T47D (cell line): ENCODE measurements around the gene TMEM178B.

Experiments used
- DNase-seq, 2 experiments: peaks; one replicate each; pipeline versions ENCODE4 v3.0.0 to v3.0.0-alpha.2; 2011 to 2012; ENCODE audit warnings: low read depth in 1 of 2, low spot score in 1 of 2
- JUND ChIP-seq: IDR thresholded peaks from 2 replicates; pipeline ENCODE4 v1.6.1; 2012; ENCODE audit warnings: low read depth
- in situ Hi-C: cut with HindIII; loops from 2 replicates; pipeline ENCODE4 v1.10.0; 2016; ENCODE audit warnings: low sequenced_read_pairs, low pct_unique_long_range_greater_than_20kb

The TMEM178B gene

GRCh38 chr7:141406347-141406746 is 332.5 kb downstream of the TMEM178B start:
- DNase-seq: no peak
- in situ Hi-C loops: no loop called here
- TF ChIP-seq JUND: no peak

GRCh38 chr7:141407893-141408292 is 334.0 kb downstream of the TMEM178B start:
- in situ Hi-C loops: no loop called here

GRCh38 chr7:141408440-141408839 is 334.6 kb downstream of the TMEM178B start:
- TF ChIP-seq JUND: no peak
- in situ Hi-C loops: no loop called here
- no peak for DNase-seq

More at GRCh38 chr7:141407893-141408292, 334.0 kb downstream of the TMEM178B start:
- no peak for DNase-seq
- no peak for TF ChIP-seq JUND

- in situ Hi-C loops: no loop called here
Observed at GRCh38 chr7:141409219-141409618, 335.4 kb downstream of the TMEM178B start.

GRCh38 chr7:141409801-141410329 is 336.0 kb downstream of the TMEM178B start:
- no peak for TF ChIP-seq JUND
- in situ Hi-C loops: no loop called here
- DNase-seq: no peak

More at GRCh38 chr7:141409219-141409618, 335.4 kb downstream of the TMEM178B start:
- no peak for DNase-seq
- TF ChIP-seq JUND: no peak

GRCh38 chr7:141410353-141411000 is 336.6 kb downstream of the TMEM178B start:
- in situ Hi-C loops: no loop called here
- no peak for TF ChIP-seq JUND
- no peak for DNase-seq

GRCh38 chr7:141411133-141411532 is 337.3 kb downstream of the TMEM178B start:
- no peak for DNase-seq
- in situ Hi-C loops: no loop called here
- TF ChIP-seq JUND: no peak

GRCh38 chr7:141415999-141416398 is 342.1 kb downstream of the TMEM178B start:
- no peak for TF ChIP-seq JUND
- no peak for DNase-seq
- in situ Hi-C loops: no loop called here

GRCh38 chr7:141416650-141417270 is 342.9 kb downstream of the TMEM178B start:
- in situ Hi-C loops: no loop called here
- DNase-seq: no peak
- no peak for TF ChIP-seq JUND

GRCh38 chr7:141417506-141417905 is 343.6 kb downstream of the TMEM178B start:
- in situ Hi-C loops: no loop called here
- no peak for DNase-seq
- no peak for TF ChIP-seq JUND

- no peak for DNase-seq
- no peak for TF ChIP-seq JUND
- in situ Hi-C loops: no loop called here
Observed at GRCh38 chr7:141418066-141418465, 344.2 kb downstream of the TMEM178B start.

- in situ Hi-C loops: no loop called here
- DNase-seq: no peak
- no peak for TF ChIP-seq JUND
Observed at GRCh38 chr7:141421306-141421705, 347.4 kb downstream of the TMEM178B start.

- DNase-seq: no peak
- in situ Hi-C loops: no loop called here
- TF ChIP-seq JUND: no peak
Observed at GRCh38 chr7:141427134-141427533, 353.3 kb downstream of the TMEM178B start.
